ENCODE measurements around the gene PROCR. TPM values are rescaled to one million over a fixed set of nuclear protein-coding genes. Genes with fewer than 3 reads are reported as not detected.

The PROCR gene
- total and polyA plus RNA-seq, 9 of the 15 experiments (the other 6 are each of a cell fraction or from before 2014, with no cell fraction given), result 1.6 to 7.1 (median 4.0) TPM

DNA sequence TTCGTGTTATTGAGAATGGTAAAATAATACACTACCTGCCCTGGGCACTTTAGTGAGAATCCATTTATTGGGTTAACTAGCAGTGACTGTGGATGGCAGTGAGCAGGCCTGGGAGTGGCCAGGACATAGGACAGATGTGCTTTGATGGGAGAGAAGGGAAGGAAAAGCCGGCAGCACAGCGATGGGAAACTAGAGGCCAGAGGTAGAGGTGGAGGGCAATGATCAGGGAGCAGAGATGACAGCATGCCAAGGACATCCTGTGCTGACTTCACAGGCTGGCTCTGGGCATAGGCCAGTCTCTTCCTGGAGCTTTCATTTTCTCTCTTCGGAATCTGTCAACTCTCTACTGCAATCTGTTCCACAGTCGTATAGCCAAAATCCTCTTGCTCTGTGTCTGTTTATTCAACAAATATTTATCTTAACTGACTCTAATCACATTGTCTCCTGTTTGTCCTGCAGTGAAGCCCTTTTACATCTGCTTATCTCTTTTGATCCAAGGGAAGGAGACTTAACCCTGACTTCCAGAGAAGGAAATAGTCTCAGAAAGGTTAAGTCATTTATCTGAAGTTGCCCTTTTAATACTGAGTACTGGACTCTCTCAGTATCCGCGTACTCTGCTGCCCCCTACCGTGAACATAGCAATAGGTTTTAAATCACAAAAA lies 36.2 kb downstream of the PROCR start (continued):
- TF ChIP-seq ZNF175 (CRISPR knock-in tag; IDR thresholded peaks at IDR 0.05; ENCODE audit: low read depth) (no peak), SMAD3 (CRISPR knock-in tag; conservative IDR thresholded peaks at IDR 0.05) (0 out of 2 replicates have a peak, but pooled peaks have one; percentile 25), ZNF184 (CRISPR knock-in tag; IDR thresholded peaks at IDR 0.05) (no peak), HDAC2 (IDR thresholded peaks at IDR 0.05) (peak; percentile 47; the same call in 1 of the 2 replicates), FOXA3 (CRISPR knock-in tag; conservative IDR thresholded peaks at IDR 0.05 in 1 of 2, IDR thresholded peaks at IDR 0.05 in 1 of 2) (0 out of 4 replicates have a peak, but pooled peaks of 1 of the 2 experiments have one; percentile 21), SMAD1 (IDR thresholded peaks at IDR 0.05; ENCODE audit: low read depth, low read length, partially characterized antibody) (no peak), DPF2 (IDR thresholded peaks at IDR 0.05) (peak; percentile 37; the same call in 1 of the 2 replicates), HMG20B (CRISPR knock-in tag; IDR thresholded peaks at IDR 0.05) (no peak), SIN3A (IDR thresholded peaks at IDR 0.05; ENCODE audit: borderline replicate concordance in 2 of 2, control insufficient read depth in 1 of 2, low read depth in 2 of 2, low read length in 2 of 2) (no peak), BRF1 (IDR thresholded peaks at IDR 0.05; ENCODE audit: borderline replicate concordance, extremely low read depth, insufficient read length) (no peak), SMC3 (conservative IDR thresholded peaks at IDR 0.05; ENCODE audit: insufficient read depth, low read depth, low read length) (peak; percentile 96), ZFX (CRISPR knock-in tag; IDR thresholded peaks at IDR 0.05) (peak; percentile 25; the same call in 1 of the 2 replicates), SMARCC2 (IDR thresholded peaks at IDR 0.05; ENCODE audit: low read depth) (no peak), POLR3G (IDR thresholded peaks at IDR 0.05; ENCODE audit: extremely low read depth, insufficient read length, insufficient replicate concordance) (no peak), CEBPG (CRISPR knock-in tag; IDR thresholded peaks at IDR 0.05) (no peak), CEBPG (tag; conservative IDR thresholded peaks at IDR 0.05 in 1 of 2, IDR thresholded peaks at IDR 0.05 in 1 of 2) (no peak), POU5F1 (IDR thresholded peaks at IDR 0.05; ENCODE audit: borderline replicate concordance, low read depth, low read length, partially characterized antibody) (no peak), TRIM24 (IDR thresholded peaks at IDR 0.05) (no peak), CBFA2T3 (IDR thresholded peaks at IDR 0.05) (peak; percentile 83), CREBBP (IDR thresholded peaks at IDR 0.05; ENCODE audit: low read depth, low read length) (no peak), FOXJ2 (tag; IDR thresholded peaks at IDR 0.05) (no peak)
- TF ChIP-seq, protein P1, sequence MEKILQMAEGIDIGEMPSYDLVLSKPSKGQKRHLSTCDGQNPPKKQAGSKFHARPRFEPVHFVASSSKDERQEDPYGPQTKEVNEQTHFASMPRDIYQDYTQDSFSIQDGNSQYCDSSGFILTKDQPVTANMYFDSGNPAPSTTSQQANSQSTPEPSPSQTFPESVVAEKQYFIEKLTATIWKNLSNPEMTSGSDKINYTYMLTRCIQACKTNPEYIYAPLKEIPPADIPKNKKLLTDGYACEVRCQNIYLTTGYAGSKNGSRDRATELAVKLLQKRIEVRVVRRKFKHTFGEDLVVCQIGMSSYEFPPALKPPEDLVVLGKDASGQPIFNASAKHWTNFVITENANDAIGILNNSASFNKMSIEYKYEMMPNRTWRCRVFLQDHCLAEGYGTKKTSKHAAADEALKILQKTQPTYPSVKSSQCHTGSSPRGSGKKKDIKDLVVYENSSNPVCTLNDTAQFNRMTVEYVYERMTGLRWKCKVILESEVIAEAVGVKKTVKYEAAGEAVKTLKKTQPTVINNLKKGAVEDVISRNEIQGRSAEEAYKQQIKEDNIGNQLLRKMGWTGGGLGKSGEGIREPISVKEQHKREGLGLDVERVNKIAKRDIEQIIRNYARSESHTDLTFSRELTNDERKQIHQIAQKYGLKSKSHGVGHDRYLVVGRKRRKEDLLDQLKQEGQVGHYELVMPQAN (IDR thresholded peaks at IDR 0.05; ENCODE audit: borderline replicate concordance), result no peak
- TF ChIP-seq, protein P2, sequence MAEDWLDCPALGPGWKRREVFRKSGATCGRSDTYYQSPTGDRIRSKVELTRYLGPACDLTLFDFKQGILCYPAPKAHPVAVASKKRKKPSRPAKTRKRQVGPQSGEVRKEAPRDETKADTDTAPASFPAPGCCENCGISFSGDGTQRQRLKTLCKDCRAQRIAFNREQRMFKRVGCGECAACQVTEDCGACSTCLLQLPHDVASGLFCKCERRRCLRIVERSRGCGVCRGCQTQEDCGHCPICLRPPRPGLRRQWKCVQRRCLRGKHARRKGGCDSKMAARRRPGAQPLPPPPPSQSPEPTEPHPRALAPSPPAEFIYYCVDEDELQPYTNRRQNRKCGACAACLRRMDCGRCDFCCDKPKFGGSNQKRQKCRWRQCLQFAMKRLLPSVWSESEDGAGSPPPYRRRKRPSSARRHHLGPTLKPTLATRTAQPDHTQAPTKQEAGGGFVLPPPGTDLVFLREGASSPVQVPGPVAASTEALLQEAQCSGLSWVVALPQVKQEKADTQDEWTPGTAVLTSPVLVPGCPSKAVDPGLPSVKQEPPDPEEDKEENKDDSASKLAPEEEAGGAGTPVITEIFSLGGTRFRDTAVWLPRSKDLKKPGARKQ (CRISPR knock-in tag; IDR thresholded peaks at IDR 0.05), result no peak
- TF ChIP-seq, protein P3, sequence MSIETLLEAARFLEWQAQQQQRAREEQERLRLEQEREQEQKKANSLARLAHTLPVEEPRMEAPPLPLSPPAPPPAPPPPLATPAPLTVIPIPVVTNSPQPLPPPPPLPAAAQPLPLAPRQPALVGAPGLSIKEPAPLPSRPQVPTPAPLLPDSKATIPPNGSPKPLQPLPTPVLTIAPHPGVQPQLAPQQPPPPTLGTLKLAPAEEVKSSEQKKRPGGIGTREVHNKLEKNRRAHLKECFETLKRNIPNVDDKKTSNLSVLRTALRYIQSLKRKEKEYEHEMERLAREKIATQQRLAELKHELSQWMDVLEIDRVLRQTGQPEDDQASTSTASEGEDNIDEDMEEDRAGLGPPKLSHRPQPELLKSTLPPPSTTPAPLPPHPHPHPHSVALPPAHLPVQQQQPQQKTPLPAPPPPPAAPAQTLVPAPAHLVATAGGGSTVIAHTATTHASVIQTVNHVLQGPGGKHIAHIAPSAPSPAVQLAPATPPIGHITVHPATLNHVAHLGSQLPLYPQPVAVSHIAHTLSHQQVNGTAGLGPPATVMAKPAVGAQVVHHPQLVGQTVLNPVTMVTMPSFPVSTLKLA (conservative IDR thresholded peaks at IDR 0.05), result peak in 1 of 2 experiments; percentile 52; a peak in 1 of 4 replicates
